Measurements from ENCODE around the gene NPAS3. TPM values are rescaled to one million over a fixed set of nuclear protein-coding genes. Genes with fewer than 3 reads are reported as not detected.

The NPAS3 gene
- total and polyA plus RNA-seq, 2 of the 13 experiments (the other 11 are each of a cell fraction or from before 2014, with no cell fraction given) = not detected

DNA sequence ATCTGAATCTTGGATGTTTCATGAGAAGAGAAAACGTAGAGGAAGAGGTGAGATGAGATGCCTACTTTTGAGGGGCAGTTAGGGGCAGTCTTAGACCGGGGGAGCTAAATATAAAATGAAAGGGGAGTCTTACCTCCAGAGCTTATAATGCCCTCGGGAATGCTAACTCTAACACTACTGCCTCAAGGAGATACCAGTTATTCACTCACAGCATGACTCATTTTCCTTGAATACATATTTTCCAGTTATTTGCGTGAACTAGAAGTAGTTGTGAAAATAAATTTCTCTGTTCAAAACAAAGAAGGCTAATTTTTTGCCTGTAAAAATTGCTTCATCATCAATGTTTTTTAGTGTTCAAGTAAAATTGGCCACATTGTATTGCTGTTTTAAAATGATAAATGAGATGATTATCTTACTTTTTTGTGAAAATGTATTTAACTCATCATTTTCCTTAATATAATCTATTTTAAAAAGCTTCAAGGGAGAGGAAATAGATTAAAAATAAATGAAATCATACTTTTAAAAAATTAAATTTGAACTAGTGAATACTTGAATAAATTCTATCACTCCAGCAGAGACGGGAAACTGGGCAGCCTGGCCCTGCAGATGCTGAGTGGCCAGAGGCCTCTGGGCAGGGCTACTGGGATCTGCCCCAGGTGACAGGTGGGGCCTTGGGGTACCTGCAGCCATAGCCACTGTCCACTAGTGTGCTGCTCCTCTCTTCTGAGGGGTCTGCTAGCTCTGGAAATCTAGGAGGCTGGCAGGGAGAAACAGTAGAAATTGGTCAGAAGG, 672.9 kb downstream of the NPAS3 start (continued):
- no peak for TF ChIP-seq SNAPC4 (CRISPR knock-in tag; IDR thresholded peaks at IDR 0.05)
- peak; percentile 46; the same call in 1 of the 2 replicates for TF ChIP-seq MAFF (IDR thresholded peaks at IDR 0.05; ENCODE audit: low read depth, low read length)
- no peak for TF ChIP-seq ATF1 (CRISPR knock-in tag; IDR thresholded peaks at IDR 0.05)
- TF ChIP-seq NR1H2 (CRISPR knock-in tag; IDR thresholded peaks at IDR 0.05; ENCODE audit: borderline replicate concordance, low read depth) = no peak
- no peak for TF ChIP-seq ZNF788 (CRISPR knock-in tag; IDR thresholded peaks at IDR 0.05; ENCODE audit: borderline replicate concordance)

DNA sequence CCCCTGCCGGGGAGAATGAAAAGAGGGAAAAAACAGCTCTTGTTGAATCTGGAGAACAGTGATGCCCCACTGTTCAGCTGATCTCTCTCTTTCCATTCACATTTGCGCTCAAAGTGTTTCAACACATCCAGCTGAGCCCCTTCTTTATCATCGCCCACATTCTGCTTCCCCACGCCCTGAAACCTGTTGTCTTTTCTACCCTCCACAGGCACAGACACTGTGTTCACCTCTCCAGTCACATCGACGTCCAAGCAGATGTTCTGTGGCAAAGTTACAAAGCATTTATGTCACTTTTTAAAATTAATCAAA, 673.5 kb downstream of the NPAS3 start:
- BruUV-seq (replicated peaks) = no TSS peak
- in situ Hi-C loops (cut with HindIII; ENCODE audit: extremely low pct_ligation_motif_present, low pct_unique_long_range_greater_than_20kb) = no loop called here
- no peak overlapping the region for H2AFZ ChIP-seq (ENCODE audit: low read length)
- H3K27ac ChIP-seq (ENCODE audit: extremely low read length, insufficient read depth, low read length) = no peak overlapping the region
- ChIA-PET CTCF (ENCODE audit: low intra/inter-chr PET ratio, low total read pairs) (no interaction called here), POLR2A (no interaction called here)
- intact Hi-C loops (cut with micrococcal nuclease; ENCODE audit: unreplicated experiment) = no loop called here
- no peaks in the 10 kb centered on the region for H3K79me2 ChIP-seq (ENCODE audit: insufficient read depth, low read length)
- H3K4me1 ChIP-seq (ENCODE audit: insufficient read depth, low read length) = no peaks in the 10 kb centered on the region
- H4K20me1 ChIP-seq (ENCODE audit: insufficient read depth, low read length) = no peaks in the 10 kb centered on the region
- peaks cover 0 to 16% of the 10 kb centered on the region in 2 experiments; a peak in 1 of 5 replicates for H3K27me3 ChIP-seq (ENCODE audit: control insufficient read depth in 1 of 2, insufficient read depth in 2 of 2, low read length in 2 of 2)
- ATAC-seq = no peak
- no peaks in the 10 kb centered on the region for H3K9me3 ChIP-seq (ENCODE audit: low read length)
- no peaks in the 10 kb centered on the region for H3K36me3 ChIP-seq (replicated peaks in 1 of 2; ENCODE audit: control insufficient read depth in 1 of 2, insufficient read depth in 2 of 2, low read length in 2 of 2)
- H3K4me2 ChIP-seq (ENCODE audit: low read depth, low read length) = no peak overlapping the region
- H3K9ac ChIP-seq (ENCODE audit: insufficient read depth, low read depth, low read length) = no peak overlapping the region
- H3K4me3 ChIP-seq (replicated peaks in 1 of 3; ENCODE audit: insufficient read depth in 1 of 3, low read depth in 2 of 3, low read length in 3 of 3) = no peak overlapping the region
- 12% methylated on average over 6 of the region's 6 CpGs for WGBS (ENCODE audit: low lambda C conversion rate)
- no peak for FAIRE-seq
- DNase-seq (ENCODE audit: low spot score) = no peak
- TF ChIP-seq ZNF383 (CRISPR knock-in tag; IDR thresholded peaks at IDR 0.05; ENCODE audit: borderline replicate concordance) = no peak
- no peak for TF ChIP-seq ZBTB1 (CRISPR knock-in tag; IDR thresholded peaks at IDR 0.05; ENCODE audit: borderline replicate concordance)
- no peak for TF ChIP-seq AGO2 (optimal IDR thresholded peaks at IDR 0.05; ENCODE audit: low read depth, low read length)
- TF ChIP-seq NCOA2 (CRISPR knock-in tag; IDR thresholded peaks at IDR 0.05) = no peak
- no peak for TF ChIP-seq FOSL2 (CRISPR knock-in tag; IDR thresholded peaks at IDR 0.05)
- no peak for TF ChIP-seq XBP1 (CRISPR knock-in tag; IDR thresholded peaks at IDR 0.05)
- TF ChIP-seq KLF9 (CRISPR knock-in tag; IDR thresholded peaks at IDR 0.05; ENCODE audit: low read depth) = no peak
- TF ChIP-seq, protein P1, sequence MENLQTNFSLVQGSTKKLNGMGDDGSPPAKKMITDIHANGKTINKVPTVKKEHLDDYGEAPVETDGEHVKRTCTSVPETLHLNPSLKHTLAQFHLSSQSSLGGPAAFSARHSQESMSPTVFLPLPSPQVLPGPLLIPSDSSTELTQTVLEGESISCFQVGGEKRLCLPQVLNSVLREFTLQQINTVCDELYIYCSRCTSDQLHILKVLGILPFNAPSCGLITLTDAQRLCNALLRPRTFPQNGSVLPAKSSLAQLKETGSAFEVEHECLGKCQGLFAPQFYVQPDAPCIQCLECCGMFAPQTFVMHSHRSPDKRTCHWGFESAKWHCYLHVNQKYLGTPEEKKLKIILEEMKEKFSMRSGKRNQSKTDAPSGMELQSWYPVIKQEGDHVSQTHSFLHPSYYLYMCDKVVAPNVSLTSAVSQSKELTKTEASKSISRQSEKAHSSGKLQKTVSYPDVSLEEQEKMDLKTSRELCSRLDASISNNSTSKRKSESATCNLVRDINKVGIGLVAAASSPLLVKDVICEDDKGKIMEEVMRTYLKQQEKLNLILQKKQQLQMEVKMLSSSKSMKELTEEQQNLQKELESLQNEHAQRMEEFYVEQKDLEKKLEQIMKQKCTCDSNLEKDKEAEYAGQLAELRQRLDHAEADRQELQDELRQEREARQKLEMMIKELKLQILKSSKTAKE (CRISPR knock-in tag; IDR thresholded peaks at IDR 0.05; ENCODE audit: borderline replicate concordance) = no peak
- TF ChIP-seq EZH2 (conservative IDR thresholded peaks at IDR 0.05; ENCODE audit: low read depth, low read length) = no peak
- no peak for TF ChIP-seq FOXA1 (IDR thresholded peaks at IDR 0.05)
- TF ChIP-seq FOXA1 (CRISPR knock-in tag; IDR thresholded peaks at IDR 0.05) = no peak
- no peak for TF ChIP-seq ZNF614 (CRISPR knock-in tag; IDR thresholded peaks at IDR 0.05; ENCODE audit: borderline replicate concordance)
- no peak for TF ChIP-seq GABPA (IDR thresholded peaks at IDR 0.05; ENCODE audit: low read depth, low read length)
- TF ChIP-seq GABPA (CRISPR knock-in tag; IDR thresholded peaks at IDR 0.05; ENCODE audit: low read depth) = no peak

Measured in HepG2 (cell line).